HG03196 (cell line): ENCODE data around the gene HNRNPA3.
A peak's percentile ranks its signal among the peaks of the same experiment; 100 is the strongest.
"Not testable (repeated sequence)": the region's sequence is repeated elsewhere in the genome, so short reads cannot be mapped to it uniquely, and the experiment has no call there.

Source experiments
- ATAC-seq: cut with Tn5 transposase; IDR thresholded peaks from one replicate; pipeline ENCODE4 v1.9.1; 2021; ENCODE audit not compliant: unreplicated experiment

The HNRNPA3 gene

GRCh38 chr2:177212106-177212890 lies at the start of gene HNRNPA3:
Gene HNRNPA3, plus strand, starts transcription at chr2:177212794. Its CDS starts 6 bp downstream, at chr2:177212800.
- ATAC-seq = peak; percentile 93

DNA sequence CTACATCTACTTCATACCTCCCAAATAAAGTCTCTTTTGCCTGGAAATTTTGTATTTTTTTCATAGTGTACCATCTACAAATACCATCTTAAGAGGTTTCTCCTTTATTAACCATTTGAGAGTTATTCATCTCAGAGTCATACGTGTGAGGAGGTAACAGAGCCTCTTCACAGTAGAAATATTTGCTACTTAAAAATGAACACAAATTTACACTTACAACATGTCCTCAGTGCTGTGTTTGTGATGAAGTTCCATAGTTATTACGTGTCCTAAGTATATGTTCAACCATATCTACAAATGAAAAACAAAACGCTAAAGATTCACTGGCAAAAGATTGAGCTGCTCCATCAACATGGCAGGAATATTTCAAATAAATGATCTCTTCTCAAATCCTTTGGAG lies 48.5 kb upstream of the HNRNPA3 start:
- ATAC-seq = no peak

DNA sequence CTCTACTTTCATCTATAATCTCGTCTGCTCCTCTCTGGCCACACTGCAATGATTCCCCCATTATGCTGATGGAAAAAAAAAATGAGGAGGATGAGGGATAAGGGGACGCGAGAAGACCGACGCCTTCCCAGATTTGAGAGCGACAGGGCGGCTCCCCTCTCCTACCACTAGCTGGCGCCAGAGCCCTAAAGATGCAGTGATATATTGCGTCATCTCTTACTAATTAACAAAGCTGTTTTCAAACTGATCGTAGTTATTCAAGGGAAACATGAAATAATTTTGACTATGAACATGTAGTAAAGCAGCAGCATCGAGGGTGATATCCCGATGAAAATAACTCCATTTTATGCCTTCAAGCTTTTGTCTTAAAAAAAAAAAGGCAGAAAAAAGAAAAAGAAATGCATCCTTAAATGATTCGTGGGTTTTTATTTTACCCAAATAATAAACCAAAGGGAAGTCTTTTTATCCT lies 48.0 kb upstream of the HNRNPA3 start:
- ATAC-seq = peak; percentile 62

GRCh38 chr2:177165061-177165583 lies 47.5 kb upstream of the HNRNPA3 start:
- ATAC-seq = no peak

DNA sequence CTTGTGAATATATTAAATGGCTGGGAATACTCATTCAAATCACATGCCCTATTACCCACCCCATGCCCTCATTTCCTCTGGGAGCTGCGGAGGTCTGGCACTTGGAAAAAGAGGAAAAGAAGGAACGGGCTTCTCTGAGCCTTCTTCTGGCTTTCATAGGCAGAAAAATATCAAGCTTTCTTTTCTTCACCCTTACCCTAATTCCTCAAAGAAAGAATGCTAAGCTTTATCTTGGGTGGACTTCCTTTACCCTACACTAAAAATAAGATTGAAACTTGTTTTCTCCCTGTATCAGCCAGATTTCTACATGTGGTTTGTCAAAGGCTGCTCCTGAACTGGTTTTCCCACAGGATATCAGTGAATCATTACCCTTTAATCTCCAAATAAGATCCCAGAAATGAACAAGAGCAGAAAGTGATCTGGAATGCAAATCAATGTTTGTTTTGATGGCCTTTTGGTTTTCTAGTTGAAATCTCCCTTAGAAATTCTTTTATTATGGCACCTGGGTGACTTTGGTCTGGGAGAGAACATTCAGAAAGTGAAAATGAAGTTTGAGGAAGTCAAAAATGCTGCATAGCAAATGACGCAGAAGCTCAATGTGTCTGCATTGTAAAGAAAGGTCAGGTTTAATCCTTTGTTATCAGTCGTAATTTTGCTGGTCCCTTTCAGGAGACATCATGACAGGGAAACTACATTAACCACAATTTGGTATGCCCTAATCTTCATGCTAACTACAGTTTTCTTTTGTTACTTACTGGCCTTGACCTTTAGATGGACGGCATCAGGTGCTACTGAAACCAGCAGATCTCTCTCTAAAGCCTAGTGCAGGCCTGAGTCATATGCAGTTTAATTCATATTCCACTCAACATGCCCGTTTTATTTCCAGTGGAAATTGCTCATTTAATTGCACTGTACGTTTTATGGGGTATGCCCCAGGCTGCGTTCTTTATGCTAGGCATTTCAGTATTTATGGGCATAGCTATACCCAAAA lies 46.6 kb upstream of the HNRNPA3 start:
- peak; percentile 47 for ATAC-seq

GRCh38 chr2:177169810-177170514 lies 42.6 kb upstream of the HNRNPA3 start:
- peak; percentile 65 for ATAC-seq

DNA sequence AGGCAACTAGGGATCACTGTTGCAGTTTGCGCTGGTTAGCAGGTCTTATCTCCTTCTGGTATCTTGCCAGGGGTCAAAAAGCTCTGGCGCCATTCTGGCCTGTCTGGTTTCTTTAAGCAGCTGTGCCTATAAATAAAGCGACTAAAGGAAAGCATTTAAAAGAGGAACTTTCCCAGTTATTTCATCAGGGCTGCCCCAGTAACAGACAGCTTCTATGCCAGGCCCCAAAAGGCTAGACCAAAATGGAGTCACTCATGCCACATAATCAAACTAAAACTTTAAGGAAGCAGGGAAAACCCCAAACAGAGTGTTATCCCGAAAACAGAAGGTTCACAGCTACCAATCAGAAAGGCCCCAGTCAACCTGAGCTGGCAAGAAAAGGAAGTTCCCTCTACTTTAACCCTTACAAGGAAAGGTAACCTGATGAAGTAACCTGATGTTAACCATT lies 41.2 kb upstream of the HNRNPA3 start:
- ATAC-seq = no peak

DNA sequence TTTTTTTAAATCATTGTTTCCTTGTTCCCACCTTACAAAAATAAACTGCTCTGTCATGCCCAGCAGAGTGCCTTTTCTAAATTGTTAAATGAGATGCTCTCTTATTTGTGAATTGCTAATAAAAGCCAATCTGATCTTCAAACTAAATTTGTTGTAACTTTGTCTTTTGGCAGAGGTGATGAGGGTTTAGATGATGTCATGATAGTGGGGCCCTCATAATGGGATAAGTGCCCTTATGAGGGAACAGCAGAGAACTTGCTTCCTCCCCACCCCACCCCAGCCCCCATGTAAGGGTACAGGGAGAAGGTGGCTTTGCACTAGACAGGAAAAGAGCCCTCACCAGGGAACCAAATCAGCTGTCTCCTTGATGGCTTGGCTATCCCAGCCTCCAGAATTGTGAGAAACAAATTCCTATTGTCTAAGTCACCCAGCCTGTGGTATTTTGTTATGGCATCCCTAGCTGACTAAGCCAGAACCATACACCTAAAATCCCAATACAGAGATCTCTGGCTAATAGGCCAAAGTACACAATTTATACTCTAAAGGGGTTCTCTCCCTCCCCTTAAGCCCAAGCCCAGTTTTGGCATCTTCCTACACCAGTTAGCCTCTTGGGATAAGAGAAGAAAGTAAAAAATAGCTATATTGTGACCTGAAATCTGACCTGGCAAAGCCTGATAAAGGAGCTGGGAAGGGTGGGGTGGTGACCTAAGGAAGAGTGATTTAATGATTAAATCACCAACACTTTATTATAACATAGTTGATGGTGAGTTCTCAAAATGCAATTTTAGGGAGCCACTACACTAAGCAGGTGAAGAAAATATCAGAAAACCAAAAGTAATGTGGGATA lies 40.3 kb upstream of the HNRNPA3 start:
- no peak for ATAC-seq

GRCh38 chr2:177174486-177174885 lies 38.1 kb upstream of the HNRNPA3 start:
- ATAC-seq = no peak

DNA sequence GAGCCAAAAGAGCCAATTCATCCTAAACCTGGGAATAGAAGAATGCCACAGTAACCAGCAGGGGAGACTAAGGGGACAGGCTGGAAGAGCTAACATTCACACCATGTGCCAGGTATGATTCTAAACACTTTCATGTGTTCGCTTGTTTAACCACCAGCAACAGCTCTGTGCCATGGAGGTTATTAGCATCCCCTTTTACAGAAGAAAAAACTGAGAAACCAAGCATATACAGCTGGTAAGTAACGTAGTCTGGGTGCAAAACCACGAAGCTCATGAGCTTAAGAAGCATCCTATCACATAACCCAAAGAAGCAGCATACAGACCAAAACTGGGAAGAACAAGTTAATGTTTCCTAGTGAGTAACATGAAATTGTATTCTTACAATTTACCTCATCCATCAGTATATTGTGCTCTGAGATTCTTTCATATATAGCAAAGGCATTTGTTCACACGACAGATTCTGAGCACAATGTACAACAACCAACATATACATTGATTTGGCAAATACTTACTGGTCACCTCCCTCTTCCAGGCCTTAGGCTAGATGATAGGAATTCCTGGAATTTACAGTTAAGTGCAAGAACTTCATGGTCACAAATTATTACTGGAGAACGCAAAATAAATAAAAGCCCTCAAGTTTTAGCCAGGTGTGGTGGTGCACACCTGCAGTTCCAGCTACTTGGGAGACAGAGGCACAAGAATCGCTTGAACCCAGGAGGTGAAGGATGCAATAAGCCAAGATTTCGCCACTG lies 36.5 kb upstream of the HNRNPA3 start:
- no peak for ATAC-seq

DNA sequence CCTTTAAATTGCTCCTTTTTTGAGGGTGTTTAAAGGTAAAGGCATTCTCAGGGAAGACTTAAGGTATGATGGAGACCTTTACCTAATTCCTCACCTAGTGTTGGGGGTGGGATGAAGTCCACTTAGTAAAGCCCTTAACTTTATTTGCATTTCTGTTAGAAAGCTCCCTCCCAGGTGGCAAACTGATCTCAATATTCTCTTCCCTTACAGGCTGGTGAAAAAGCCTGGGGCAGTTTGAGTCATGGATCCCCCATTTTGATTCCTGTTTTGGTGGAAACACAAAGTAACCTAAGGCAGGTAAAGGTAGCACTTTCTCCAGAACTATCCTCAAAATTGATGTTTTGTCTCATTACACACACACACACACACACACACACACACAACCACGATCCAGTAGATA lies 33.8 kb upstream of the HNRNPA3 start:
- no peak for ATAC-seq

GRCh38 chr2:177179227-177179626 lies 33.4 kb upstream of the HNRNPA3 start:
- no peak for ATAC-seq

DNA sequence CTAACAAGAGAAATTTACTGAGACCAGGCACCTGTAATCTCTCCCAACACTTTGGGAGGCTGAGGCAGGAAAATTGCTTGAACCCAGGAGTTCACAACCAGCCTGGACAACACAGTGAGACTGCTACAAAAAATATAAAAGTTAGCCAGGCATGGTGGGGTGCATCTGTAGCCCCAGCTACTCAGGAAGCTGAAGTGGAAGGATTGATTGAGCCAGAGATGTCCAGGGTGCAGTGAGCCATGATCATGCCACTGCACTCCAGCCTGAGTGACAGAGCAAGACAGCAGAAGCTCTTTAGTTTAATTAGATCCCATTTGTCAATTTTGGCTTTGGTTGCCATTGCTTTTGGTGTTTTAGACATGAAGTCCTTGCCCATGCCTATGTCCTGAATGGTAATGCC lies 32.9 kb upstream of the HNRNPA3 start:
- not testable (repeated sequence) for ATAC-seq

DNA sequence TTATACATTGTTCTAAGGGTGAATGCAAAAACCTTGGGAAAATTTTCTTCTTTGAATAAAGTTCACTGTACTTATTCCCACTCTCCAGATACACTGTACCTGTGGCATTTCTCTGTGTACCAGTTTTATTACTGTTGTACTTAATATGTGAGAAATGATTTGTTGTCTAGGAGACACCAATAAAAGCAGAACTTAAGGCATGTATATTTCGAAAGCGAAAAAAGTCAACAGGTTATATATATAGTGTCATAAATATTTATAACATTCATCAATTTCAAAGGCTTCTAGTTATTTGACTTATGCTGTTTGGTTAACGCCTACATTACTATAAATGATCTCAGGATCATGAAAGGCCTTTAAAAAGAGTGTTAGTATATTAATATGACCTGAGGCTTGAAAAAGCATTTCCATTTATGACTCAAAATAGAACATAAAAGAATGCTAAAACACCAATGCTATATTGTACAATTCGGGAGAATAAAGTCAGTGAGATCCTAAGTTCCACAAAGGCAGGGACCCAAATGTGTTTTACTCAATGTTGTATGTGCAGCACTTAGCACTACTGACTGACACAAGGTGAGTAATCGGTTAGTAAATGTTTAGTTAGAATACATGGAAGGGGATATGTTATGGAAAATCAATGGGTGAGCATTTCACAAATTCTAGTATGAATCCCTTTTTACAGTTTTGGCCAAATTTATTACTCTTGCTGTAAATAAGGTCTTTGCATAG lies 32.2 kb upstream of the HNRNPA3 start:
- ATAC-seq = no peak

DNA sequence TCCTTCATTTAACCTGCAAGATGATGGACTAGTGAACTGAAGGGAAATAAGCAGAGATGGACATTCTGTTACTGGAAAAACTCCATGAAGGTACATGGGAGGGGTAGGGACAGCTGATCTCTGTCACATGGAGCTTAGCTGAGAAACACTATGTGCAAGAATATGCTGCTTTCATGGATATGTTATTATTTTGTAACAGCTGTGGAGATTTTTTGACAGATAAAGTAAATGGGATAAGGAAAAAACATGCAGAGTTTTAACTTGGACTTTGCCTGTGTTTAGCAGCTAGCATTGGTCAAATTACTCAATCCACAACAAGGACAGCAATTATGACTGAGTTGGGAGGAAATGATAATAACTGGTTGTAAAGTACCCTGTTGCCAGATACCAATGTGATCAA lies 28.7 kb upstream of the HNRNPA3 start:
- no peak for ATAC-seq

- no peak for ATAC-seq
Observed at GRCh38 chr2:177184606-177185005, 28.0 kb upstream of the HNRNPA3 start.

DNA sequence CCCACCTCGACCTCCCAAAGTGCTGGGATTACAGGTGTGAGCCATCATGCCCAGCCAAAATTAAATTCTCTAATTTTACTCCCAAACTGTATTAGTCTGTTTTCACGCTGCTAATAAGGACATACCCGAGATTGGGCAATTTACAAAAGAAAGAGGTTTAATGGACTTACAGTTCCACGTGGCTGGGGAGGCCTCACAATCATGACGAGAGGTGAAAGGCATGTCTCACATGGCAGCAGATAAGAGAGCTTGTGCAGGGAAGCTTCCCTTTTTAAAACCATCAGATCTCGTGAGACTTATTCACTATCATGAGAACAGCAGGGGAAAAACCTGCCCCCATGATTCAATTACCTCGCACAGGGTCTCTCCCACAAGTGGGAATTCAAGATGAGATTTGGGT lies 26.6 kb upstream of the HNRNPA3 start:
- ATAC-seq = not testable (repeated sequence)

DNA sequence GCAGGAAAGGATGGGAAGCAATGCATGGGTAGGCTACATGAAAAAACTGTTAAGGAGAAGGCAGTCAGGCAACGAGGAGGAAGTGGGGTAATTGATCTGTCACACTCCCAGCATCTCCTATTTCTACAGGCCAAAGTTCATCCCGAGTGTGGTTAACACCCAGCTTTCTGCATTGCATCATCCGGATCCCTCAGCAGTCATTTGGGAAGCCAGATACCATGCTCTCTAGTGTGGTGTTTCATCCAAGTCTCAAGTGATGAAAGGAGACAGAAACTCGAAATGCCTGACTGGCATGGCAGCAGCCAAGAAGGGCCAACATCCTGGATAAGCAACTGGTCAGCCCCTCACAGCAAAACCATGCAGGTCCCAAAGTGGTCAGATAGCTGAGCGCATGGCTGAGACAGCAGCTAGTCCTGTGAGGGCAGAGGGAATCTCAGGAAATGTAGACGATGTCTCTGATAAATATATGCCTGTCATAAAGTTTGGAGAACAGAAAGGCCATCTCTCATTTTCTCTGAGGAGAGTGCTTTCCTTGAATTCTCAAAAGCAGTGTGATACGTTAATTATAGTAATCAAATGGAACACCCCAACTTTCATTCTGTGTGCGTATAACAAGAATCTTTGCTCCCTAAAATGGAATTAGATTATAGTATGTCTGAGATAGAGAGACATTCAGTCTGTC lies 24.8 kb upstream of the HNRNPA3 start:
- no peak for ATAC-seq
